DMS 273 (cell line): ENCODE data around the gene CLDN6.
A peak's percentile ranks its signal among the peaks of the same experiment; 100 is the strongest.
"Not testable (repeated sequence)": the region's sequence is repeated elsewhere in the genome, so short reads cannot be mapped to it uniquely, and the experiment has no call there.

Experiments
- DNase-seq: peaks from one replicate; lab custom pipeline; 2025; ENCODE audit not compliant: unreplicated experiment; lab: John Stamatoyannopoulos, UW

The CLDN6 gene

GRCh38 chr16:3017794-3018506 lies at the start of gene CLDN6:
CLDN6 (minus strand) TSS chr16:3018183; CDS start chr16:3016021, 2,162 bp downstream.
- DNase-seq, result peak; percentile 60

GRCh38 chr16:3066440-3066748 lies 48.4 kb upstream of the CLDN6 start:
- no peak for DNase-seq

- no peak for DNase-seq
Measured at GRCh38 chr16:3065742-3066439, 47.9 kb upstream of the CLDN6 start.

GRCh38 chr16:3065069-3065741 lies 47.2 kb upstream of the CLDN6 start, which contains the start of gene IL32:
IL32 (plus strand) TSS chr16:3065640; CDS start chr16:3065812, 172 bp downstream.
- DNase-seq, result peak; percentile 62

GRCh38 chr16:3063625-3064386 lies 45.8 kb upstream of the CLDN6 start:
- no peak for DNase-seq

GRCh38 chr16:3062553-3062952 lies 44.6 kb upstream of the CLDN6 start:
- DNase-seq, result no peak

- DNase-seq, result peak; percentile 45
Measured at GRCh38 chr16:3060339-3061127, 42.5 kb upstream of the CLDN6 start.

- DNase-seq, result no peak
Measured at GRCh38 chr16:3059723-3060242, 41.8 kb upstream of the CLDN6 start.

- peak; percentile 95 for DNase-seq
Measured at GRCh38 chr16:3059041-3059722, 41.2 kb upstream of the CLDN6 start.

GRCh38 chr16:3058139-3059030 lies 40.4 kb upstream of the CLDN6 start:
- DNase-seq, result peak; percentile 64

- DNase-seq, result no peak
Measured at GRCh38 chr16:3057181-3058138, 39.5 kb upstream of the CLDN6 start.

GRCh38 chr16:3056336-3057180 lies 38.6 kb upstream of the CLDN6 start:
- no peak for DNase-seq

GRCh38 chr16:3055734-3056115 lies 37.7 kb upstream of the CLDN6 start:
- DNase-seq, result peak; percentile 42

GRCh38 chr16:3054965-3055733 lies 37.2 kb upstream of the CLDN6 start:
- no peak for DNase-seq

GRCh38 chr16:3053330-3053710 lies 35.3 kb upstream of the CLDN6 start:
- DNase-seq, result not testable (repeated sequence)
